Measurements from ENCODE around the gene GRK7.

GRCh38 chr3:141810161-141810560 lies 47.0 kb downstream of the GRK7 start:
- no peak for TF ChIP-seq EZH2phosphoT487 (IDR thresholded peaks at IDR 0.05; ENCODE audit: low read depth, severe bottlenecking, unreplicated experiment)
- no peak for TF ChIP-seq EZH2 (IDR thresholded peaks at IDR 0.05; ENCODE audit: borderline replicate concordance)
- TF ChIP-seq, protein P1, sequence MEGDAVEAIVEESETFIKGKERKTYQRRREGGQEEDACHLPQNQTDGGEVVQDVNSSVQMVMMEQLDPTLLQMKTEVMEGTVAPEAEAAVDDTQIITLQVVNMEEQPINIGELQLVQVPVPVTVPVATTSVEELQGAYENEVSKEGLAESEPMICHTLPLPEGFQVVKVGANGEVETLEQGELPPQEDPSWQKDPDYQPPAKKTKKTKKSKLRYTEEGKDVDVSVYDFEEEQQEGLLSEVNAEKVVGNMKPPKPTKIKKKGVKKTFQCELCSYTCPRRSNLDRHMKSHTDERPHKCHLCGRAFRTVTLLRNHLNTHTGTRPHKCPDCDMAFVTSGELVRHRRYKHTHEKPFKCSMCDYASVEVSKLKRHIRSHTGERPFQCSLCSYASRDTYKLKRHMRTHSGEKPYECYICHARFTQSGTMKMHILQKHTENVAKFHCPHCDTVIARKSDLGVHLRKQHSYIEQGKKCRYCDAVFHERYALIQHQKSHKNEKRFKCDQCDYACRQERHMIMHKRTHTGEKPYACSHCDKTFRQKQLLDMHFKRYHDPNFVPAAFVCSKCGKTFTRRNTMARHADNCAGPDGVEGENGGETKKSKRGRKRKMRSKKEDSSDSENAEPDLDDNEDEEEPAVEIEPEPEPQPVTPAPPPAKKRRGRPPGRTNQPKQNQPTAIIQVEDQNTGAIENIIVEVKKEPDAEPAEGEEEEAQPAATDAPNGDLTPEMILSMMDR (IDR thresholded peaks at IDR 0.05; ENCODE audit: poor library complexity): no peak
